Endothelial cell of umbilical vein (primary cell): Measurements from ENCODE around the gene IFT74.

Source experiments
- EZH2 ChIP-seq: IDR thresholded peaks from 2 replicates; pipeline ENCODE4 v1.6.1; 2012; ENCODE audit warnings: borderline replicate concordance, low read depth, mild to moderate bottlenecking, moderate library complexity, low read length, inconsistent platforms; ENCODE audit not compliant: severe bottlenecking
- FOS ChIP-seq: IDR thresholded peaks from 2 replicates; pipeline ENCODE4 v1.6.1; 2011; ENCODE audit warnings: mild to moderate bottlenecking, low read length, moderate library complexity, borderline replicate concordance; ENCODE audit not compliant: insufficient read depth
- JUN ChIP-seq: IDR thresholded peaks from 2 replicates; pipeline ENCODE4 v1.6.1; 2011; ENCODE audit warnings: borderline replicate concordance, low read depth; ENCODE audit not compliant: insufficient read length, insufficient read depth
- POLR2A ChIP-seq: IDR thresholded peaks from 2 replicates; pipeline ENCODE4 v1.6.1; 2012; ENCODE audit warnings: low read depth, mild to moderate bottlenecking, control low read depth, low read length
- POLR2AphosphoS5 ChIP-seq: IDR thresholded peaks from 2 replicates; pipeline ENCODE4 v1.6.1; 2012; ENCODE audit warnings: low read depth, mild to moderate bottlenecking, control low read depth, low read length, moderate library complexity; ENCODE audit not compliant: insufficient read depth
- TF ChIP-seq, protein P1 (sequence below), 2 donors: IDR thresholded peaks; 1 replicate in 1 of 2; 2 replicates in 1 of 2; pipeline ENCODE4 v1.5.1; 2011; ENCODE audit warnings: low read length in 2 of 2, mild to moderate bottlenecking in 2 of 2, moderate library complexity in 2 of 2, control low read depth in 1 of 2, inconsistent platforms in 1 of 2, low read depth in 1 of 2; ENCODE audit not compliant: insufficient read depth in 1 of 2; ENCODE audit errors: extremely low read depth in 1 of 2
- TF ChIP-seq, protein P2 (sequence below): IDR thresholded peaks from 2 replicates; pipeline ENCODE4 v1.6.1; 2011; ENCODE audit not compliant: insufficient read depth, insufficient read length

DNA sequence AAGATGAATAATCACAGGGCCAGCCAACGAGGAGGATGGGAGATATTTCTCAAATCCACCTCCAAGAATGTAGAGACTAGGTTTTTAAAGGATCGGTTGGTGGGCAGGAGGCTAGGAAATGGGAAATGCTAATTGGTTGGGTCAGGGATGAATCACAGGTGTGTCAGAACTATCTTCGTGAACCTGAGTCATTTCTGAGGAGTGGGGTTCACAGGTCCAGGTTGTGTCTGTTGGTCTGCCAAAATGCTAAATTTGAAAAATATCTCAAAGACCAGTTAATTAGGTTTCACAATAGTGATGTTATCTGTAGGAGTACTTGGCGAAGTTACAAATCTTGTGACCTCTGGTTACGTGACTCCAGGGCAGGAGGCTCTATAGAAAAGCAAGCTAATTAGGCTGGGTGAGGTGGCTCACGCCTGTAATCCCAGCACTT is 6.6 kb upstream of the IFT74 start:
- TF ChIP-seq, protein P1, sequence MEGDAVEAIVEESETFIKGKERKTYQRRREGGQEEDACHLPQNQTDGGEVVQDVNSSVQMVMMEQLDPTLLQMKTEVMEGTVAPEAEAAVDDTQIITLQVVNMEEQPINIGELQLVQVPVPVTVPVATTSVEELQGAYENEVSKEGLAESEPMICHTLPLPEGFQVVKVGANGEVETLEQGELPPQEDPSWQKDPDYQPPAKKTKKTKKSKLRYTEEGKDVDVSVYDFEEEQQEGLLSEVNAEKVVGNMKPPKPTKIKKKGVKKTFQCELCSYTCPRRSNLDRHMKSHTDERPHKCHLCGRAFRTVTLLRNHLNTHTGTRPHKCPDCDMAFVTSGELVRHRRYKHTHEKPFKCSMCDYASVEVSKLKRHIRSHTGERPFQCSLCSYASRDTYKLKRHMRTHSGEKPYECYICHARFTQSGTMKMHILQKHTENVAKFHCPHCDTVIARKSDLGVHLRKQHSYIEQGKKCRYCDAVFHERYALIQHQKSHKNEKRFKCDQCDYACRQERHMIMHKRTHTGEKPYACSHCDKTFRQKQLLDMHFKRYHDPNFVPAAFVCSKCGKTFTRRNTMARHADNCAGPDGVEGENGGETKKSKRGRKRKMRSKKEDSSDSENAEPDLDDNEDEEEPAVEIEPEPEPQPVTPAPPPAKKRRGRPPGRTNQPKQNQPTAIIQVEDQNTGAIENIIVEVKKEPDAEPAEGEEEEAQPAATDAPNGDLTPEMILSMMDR (IDR thresholded peaks at IDR 0.05; ENCODE audit: extremely low read depth in 1 of 2, insufficient read depth in 1 of 2, low read depth in 1 of 2, low read length in 2 of 2): no peak
- no peak for TF ChIP-seq JUN
- no peak for TF ChIP-seq FOS
- no peak for TF ChIP-seq EZH2
- no peak for TF ChIP-seq POLR2A
- TF ChIP-seq POLR2AphosphoS5: no peak
- TF ChIP-seq, protein P2, sequence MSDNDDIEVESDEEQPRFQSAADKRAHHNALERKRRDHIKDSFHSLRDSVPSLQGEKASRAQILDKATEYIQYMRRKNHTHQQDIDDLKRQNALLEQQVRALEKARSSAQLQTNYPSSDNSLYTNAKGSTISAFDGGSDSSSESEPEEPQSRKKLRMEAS: no peak
